C1 segment of cervical spinal cord (tissue), 14 donors: ENCODE results near the gene RSPH6A.
A peak's percentile ranks its signal among the peaks of the same experiment; 100 is the strongest.

Experiments
- DNase-seq, 14 donors: peaks; one replicate each; lab custom pipeline; 2025; lab: John Stamatoyannopoulos, UW

The RSPH6A gene

GRCh38 chr19:45814851-45815480 lies at the start of gene RSPH6A:
RSPH6A (minus strand) TSS chr19:45815308; CDS start chr19:45815176, 132 bp downstream.
- no peak for DNase-seq

GRCh38 chr19:45864629-45865082 lies 49.5 kb upstream of the RSPH6A start:
- DNase-seq, result no peak

DNA sequence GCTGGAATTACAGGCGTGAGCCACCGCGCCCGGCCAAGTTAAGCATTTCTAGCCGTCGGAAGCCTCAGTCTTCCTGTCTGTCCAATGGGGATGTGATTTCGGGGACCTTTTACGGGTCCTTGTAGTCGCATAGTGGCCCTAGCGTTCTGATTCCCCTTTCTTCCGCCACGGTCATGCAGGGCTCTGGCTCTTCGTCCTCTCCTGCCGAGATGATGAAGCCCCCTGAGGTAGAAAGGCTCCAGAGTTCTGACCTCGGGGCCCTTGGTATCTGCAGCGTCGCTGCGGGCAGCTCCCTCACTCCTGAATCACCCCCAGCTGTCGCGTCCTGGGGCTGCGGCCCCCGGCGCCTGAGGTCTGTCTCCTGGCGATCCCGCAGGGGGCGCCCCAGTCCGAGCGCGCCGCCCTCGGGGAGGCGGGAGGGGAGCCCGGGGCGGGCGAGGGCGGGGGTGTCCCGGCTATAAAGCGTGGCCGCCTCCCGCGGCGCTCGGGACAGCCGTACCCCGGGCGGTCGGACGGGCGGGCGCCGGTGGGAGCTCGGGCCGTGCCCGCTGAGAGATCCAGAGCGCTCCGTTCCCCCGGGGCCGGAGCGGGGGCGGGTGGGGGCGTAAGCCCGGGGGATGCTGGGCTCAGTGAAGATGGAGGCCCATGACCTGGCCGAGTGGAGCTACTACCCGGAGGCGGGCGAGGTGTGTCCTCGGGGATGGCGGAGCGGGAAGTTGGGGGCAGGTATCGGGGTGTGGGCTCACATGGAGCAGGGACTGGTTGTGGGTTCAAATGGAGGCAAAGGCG lies 48.9 kb upstream of the RSPH6A start, which contains the start of gene FOXA3:
Gene FOXA3, plus strand, starts transcription at position 487 of the 789 bp plus-strand sequence. Its CDS starts 131 bp downstream, at position 618.
- peak in 5 of 14 donors; percentile 2 to 27 (median 13) for DNase-seq

DNA sequence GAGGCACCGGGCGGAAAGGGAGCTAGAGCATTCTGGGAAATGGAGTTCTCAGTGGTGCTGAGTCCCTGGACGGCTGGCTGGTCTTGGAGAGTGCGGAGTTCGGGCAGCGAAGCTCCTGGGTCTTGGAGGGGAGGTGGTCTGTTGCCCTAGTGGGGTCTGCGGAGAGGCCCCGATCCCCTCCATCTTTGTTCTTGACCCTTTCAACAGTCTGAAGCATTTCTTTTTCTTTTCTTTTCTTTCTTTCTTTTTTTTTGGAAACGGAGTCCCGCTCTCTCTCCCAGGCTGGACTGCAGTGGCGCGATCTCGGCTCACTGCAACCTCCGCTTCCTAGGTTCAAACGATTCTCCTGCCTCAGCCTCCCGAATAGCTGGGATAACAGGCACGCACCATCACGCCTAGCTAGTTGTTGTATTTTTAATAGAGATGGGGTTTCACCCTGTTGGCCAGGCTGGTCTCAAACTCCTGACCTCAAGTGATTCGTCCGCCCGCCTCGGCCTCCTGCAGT lies 48.3 kb upstream of the RSPH6A start:
- DNase-seq, result no peak

DNA sequence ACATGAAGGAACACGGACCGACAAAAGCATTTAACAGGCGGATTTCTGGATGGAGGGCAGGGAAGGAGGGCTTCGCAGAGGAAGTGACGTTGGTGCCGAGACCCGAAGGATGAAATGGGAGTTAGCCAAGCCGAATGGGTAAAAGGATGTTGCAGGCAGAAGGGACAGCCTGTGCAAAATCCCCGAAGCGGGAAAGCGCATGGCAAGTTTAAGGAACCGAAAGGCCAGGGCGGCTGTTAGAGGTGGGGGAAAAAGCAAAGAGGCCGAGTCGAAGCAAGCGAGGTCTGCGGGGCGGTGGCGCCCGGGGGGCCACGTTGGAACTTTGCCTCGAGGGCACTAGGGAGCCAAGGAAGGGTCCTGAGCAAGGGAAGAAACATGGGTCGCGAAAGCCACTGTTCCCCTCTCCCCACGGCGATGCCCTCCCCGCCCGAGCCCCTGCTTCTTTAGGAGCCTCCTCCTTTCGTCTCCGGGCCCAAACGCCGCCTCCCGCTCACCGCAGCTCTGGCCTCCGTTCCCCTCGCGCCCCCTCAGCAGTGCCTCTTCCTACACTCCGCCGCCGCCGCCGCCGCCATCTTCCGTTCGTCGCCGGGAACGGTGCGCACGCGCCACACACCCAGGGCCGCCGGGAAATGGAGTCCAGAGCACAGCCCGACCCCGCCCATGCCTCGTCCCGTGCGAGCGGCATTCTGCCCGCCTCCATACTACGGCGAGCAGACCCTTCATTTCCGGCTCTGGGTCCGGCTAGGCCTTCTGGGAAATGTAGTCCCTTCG lies 47.6 kb upstream of the RSPH6A start, which contains the start of gene SYMPK:
Gene SYMPK, minus strand, starts transcription at position 584 of the 771 bp plus-strand sequence. CDS start 8,652 bp downstream, outside the sequence.
- peak; percentile 87 to 98 (median 97) for DNase-seq

- DNase-seq, result peak in 1 of 14 donors; percentile 48
Observed at GRCh38 chr19:45862271-45862563, 47.1 kb upstream of the RSPH6A start.

DNA sequence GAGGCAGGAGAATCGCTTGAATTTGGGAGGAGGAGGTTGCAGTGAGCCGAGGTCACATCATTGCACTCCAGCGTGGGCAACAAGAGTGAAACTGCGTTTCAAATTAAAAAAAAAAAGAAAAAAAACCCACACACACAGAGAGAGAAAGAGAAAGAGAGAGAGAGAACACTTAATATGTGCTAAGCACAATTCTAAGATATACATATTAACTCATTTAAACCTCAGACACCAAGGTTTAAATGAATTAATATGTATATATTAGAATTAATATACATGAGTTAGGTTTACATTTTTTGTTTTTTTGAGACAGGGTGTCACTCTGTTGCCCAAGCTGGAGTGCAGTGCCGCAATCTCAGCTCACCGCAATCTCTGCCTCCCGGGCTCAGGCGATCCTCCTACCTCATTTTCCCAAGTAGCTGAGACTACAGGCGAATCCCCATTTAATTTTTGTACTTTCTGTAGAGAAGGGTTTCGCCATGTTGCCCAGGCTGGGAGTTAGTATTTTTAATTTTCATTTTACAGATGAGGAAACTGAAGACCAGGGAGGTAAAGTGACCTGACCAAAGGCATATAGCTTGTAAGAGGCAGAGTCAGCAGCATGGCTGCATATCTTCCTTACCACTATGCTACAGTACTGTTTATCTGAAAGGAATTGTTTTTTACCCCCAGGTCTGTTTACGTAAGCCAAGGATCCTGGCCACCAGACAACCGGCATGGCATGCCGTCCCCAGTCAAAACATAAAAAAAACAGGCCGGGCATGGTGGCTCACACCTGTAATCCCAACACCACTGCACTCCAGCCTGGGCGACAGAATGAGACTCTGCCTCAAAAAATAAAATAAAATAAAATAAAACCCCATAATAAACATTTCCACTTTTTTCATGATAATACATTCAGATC lies 45.5 kb upstream of the RSPH6A start:
- no peak for DNase-seq

- no peak for DNase-seq
Observed at GRCh38 chr19:45854167-45854778, 39.2 kb upstream of the RSPH6A start.

GRCh38 chr19:45852983-45853382 lies 37.9 kb upstream of the RSPH6A start:
- DNase-seq, result no peak

DNA sequence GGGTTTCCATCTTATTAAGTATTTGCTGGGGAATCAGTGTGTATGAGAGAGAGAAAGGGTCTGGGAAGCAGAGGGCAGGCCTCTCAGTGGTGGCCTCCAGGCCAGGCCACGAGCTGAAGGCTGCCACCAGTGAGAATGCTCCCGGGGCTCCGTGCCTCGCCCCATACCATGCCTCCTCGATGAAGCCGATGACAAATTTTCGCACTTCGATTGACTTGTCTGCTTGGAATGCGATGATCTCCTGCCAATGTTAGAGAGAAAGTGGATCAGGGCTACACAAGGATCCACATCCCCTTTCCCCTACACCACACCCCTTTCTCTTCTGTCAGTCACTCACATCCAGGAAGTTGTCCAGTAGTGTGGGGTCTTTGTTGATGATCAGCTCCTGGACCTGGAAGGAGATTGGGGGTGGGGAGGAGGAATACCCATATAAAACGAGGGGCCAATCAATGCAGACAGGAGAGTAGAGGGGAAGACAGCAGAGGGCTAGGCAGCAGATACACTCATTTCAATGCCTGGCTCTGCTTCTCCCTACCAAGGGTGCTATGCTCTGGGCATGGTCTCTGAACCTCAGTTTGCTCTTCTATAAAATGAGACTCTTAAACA lies 37.1 kb upstream of the RSPH6A start:
- DNase-seq, result no peak

- DNase-seq, result no peak
Observed at GRCh38 chr19:45848922-45849321, 33.8 kb upstream of the RSPH6A start.

GRCh38 chr19:45847663-45848062 lies 32.6 kb upstream of the RSPH6A start:
- DNase-seq, result no peak

DNA sequence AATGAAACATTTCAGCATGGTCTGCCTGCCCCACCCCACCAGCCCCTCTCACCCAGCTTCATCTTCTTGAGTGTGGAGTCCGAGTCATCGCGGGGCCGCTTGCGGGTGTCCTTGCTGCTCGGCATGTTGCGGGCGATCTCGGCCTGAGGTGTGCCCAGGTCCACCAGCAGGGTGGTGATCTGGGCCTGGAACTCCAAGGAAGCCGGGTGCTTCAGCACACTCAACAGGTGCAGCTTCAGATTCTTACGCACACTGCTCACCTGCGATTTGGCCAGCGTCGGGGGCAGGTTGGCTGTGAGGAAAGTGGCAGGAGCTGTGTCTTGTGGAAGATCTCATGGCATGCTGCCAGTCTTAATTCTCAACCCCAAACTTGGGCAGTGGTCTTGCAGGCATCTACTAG lies 27.1 kb upstream of the RSPH6A start:
- no peak for DNase-seq

GRCh38 chr19:45834970-45835369 lies 19.9 kb upstream of the RSPH6A start:
- no peak for DNase-seq

DNA sequence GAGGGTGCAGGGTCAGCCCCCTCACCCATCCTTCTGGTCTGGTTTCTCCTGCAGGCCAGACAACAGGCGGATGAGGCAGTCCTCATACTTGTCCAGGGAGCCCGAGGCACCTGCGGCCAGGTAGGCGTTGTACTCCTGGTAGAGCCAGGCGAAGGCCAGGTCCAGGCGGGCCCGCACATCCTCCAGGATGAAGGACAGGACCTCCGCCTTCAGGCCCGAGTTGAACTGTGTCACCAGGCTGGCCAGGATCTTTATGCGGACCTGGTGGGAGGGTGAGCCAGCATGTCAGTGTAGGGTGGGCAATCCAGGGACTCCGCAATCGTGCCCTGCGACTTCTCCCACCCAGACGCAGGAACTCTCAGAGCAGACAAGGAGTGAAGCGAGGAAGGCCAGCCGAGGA lies 13.8 kb upstream of the RSPH6A start:
- DNase-seq, result no peak

DNA sequence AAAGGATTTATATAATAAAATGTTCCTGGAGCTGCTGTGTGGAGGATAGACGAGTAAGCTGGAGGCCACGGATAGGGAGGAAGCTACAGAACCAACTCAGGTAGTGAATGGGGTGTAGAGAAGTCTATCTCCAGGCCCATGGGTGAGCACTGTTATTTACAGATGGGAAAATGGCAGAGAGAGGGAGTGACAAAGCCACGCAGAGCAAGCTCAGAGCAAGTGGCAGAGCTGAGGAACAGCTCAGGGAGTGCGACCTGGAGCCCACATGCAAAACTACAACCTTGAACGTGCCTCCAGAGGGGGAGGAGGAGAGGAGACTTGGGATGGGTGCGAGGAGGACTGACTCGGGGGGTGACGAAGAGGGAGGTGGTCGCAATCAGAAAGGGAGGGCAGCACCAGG lies 13.4 kb upstream of the RSPH6A start:
- no peak for DNase-seq

DNA sequence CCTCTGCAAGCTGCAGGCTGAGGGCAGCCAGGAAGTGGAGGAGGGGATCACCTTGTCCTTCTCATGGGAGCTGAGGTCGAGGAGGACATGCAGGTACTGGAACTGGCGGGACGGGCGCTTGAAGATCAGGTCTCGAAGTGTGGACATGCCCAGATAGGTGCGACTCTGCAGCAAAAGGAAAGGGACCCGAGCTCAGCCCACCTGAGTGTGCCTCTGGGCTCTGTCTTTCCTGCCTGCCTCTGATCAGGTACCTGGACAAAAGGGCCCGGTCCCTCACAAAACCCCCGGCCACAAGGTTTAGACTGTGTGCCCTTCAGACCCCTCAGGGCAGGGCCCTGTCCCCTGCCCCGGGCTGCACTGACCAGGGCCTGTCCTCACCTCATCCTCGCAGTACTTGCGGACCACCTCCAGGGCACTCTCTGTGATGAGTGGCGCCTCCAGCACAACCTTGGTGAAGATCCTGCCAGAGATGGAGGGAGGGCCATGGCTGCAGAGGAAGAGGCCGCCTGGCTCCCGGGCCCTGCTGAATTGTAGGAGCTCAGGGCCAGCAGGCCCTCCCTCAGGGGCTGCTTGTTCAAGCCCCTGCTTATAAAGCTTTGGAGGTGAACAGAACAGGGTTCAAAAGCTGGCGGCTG lies 12.5 kb upstream of the RSPH6A start:
- no peak for DNase-seq

DNA sequence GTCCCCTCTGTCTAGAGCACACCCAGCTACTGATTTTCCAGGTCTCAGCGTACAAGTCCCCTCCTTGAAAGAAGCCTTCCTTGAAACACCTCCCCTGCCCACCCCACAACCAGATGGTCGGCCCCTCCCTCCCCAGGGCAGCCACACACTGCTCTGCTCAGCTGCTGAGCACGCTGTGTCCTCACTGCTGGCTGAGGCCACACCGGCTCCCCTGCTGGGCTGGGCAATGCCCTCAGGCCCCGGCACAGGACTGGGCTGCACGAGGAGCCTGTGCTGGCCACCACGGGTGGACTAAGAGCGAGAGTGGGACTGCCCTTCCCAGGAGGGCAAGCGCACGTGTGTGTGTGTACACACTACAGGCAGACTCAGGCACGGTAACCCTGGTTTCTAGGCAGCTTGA lies 11.8 kb upstream of the RSPH6A start:
- DNase-seq, result no peak
